DMS153 treated with DMSO at 0.1 percent for 48 hours (cell line): ENCODE measurements around the gene POLR1H.

ENCODE experiments used
- DNase-seq: peaks from one replicate; lab custom pipeline; 2025; ENCODE audit not compliant: unreplicated experiment; lab: John Stamatoyannopoulos, UW

POLR1H gene

GRCh38 chr6:30061858-30062458 lies 893 bp downstream of the POLR1H start:
- DNase-seq: no peak

DNA sequence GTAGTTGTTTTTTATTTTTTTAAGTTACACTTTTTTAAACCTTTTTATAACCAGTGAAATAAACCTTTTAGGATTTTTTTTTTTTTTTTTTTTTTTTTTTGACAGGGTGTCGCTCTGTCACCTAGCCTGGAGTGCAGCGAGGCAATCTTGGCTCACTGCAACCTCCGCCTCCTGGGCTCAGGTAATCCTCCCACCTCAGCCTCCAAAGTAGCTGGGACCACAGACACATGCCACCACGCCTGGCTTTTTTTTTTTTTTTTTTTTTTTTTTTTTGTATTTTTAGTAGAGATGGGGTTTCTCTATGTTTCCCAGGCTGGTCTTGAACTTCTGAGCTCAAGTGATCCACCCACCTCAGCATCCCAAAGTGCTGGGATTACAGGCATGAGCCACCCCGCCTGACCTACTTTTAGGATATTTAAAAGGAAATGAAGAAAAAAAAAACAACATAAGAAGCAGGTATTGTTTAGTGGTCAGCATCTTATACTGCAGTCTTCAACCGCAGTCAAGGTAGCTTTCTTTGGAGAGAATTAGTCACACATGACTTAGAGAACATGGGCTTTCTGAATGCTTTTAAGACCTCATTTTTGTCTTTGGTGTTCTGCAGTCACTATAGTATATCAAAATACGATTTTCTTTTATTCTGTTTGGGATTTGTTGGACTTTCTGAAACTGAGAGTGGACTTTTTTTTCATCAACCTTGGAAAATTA lies 1.6 kb downstream of the POLR1H start:
- DNase-seq: no peak

GRCh38 chr6:30063315-30063714 lies 2.2 kb downstream of the POLR1H start:
- DNase-seq: no peak

GRCh38 chr6:30066082-30066481 lies 5.0 kb downstream of the POLR1H start:
- DNase-seq: no peak

GRCh38 chr6:30066577-30067459 lies 5.8 kb downstream of the POLR1H start, which contains the start of gene PPP1R11:
Gene PPP1R11 (plus strand): TSS chr6:30067198. CDS start chr6:30067411, 213 bp downstream.
- DNase-seq: peak; percentile 95

- no peak for DNase-seq
These were observed 6.5 kb downstream of the POLR1H start for GRCh38 chr6:30067460-30068139.

DNA sequence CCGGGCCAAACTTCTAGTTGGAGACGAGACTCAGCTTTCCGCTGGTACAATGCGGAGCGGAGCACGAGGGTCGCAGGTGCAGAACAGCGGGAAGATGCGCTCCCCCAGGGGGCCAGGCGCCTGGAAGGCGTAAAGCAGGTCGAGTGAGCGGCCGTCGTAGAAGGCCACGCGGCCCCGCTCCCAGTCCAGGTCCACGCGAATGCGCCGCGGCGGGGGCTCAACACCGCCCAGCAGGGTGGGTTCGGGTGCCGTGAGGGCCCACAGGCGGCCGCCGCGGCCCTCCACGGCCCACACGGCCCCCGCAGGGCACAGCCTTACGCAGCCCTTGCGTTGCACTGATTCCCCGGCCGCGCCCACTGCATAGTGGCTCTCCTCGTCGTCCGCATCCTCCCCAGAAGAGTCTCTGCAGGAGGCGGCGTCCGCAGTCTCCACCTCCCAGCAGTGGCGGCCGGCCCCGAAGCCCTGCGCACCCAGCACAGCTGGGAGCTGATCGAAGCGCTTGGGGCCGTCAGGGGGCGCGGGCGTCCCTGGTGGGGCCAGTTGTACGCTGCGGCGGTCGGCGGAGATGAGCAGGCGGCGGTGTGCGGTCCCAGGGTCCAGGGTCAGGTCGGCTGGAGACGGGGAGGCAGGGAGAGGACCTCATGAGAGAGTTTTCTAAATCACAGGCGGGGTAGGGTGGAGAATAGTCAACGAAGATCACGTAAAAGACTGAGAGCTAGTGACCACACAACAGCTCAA lies 10.2 kb downstream of the POLR1H start:
- DNase-seq: no peak

GRCh38 chr6:30071858-30072257 lies 10.8 kb downstream of the POLR1H start:
- no peak for DNase-seq

- no peak for DNase-seq
These were observed 12.6 kb downstream of the POLR1H start for GRCh38 chr6:30073489-30074235.

DNA sequence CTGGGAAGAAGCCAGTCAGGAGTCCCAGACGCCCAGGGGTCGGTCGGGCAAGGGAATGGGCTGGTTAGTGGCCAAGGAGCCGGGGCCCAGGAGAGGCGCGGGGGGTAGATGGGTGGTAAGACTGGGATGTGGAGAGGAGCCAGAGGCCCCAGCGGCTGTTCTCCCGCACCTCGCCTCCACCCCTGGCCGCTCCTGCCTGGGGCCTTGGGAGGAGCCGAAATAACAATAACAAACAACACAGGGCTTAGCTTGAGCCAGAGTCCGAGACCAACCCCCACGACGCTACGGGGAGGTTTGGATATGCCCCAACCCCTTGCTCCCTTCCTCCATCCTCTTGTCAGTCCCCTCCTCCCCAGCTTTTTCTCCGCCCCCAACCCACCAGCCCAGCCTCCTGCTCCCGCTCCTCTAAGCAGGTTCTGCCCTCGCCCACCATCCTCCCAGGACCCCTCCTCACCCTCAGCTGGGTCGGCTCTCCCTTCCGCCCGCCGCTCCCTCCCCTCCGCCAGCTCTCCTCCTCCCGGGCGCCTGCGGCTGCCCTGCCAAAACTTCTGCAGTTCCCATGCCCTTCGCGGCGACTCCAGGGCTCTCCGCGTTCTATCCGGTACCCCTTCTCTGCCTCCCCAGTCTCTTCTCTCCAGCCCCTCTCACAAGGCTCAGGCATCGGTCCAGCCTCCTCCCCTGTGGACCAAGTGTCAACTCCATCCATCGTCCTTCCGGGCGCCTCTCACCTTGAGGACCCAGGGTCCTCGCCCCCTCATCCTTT lies 13.4 kb downstream of the POLR1H start:
- DNase-seq: no peak

DNA sequence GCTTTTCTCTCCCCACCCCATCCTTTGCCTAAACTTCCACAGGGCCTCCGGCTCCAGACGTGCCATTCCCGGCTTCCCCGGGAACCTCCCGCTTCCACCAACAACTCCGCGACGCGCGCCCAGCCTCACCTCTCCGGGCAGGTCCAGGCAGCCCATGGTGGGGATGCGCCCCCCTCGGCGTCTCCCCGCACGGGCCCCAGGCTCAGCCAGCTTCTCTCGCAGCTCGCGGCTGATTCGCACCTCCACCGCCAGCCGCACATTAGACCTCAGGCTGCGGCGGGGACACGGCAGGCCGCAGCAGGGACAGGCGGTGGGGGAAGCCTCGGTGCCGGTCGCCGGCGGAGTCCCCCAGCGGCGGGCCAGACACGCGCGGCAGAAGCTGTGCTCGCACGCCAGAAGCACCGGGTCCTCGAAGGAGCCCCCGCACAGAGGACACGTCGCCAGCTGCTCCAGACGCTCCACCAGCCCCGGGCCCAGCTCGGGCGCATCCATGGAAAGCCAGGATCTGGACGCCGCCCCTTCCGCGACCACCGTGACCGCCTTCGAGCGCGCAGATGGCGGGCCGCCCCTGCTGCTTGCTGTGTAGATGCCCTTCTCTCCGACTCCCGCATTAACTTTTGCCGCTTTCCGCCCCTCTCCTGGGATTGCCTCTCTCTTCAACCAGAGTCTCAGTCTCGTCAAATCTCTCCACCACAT lies 14.2 kb downstream of the POLR1H start, which contains the start of gene RNF39:
TSS of gene RNF39 (minus strand) at position 676 of the 696 bp plus-strand sequence. CDS start at position 492, 184 bp downstream.
- no peak for DNase-seq

DNA sequence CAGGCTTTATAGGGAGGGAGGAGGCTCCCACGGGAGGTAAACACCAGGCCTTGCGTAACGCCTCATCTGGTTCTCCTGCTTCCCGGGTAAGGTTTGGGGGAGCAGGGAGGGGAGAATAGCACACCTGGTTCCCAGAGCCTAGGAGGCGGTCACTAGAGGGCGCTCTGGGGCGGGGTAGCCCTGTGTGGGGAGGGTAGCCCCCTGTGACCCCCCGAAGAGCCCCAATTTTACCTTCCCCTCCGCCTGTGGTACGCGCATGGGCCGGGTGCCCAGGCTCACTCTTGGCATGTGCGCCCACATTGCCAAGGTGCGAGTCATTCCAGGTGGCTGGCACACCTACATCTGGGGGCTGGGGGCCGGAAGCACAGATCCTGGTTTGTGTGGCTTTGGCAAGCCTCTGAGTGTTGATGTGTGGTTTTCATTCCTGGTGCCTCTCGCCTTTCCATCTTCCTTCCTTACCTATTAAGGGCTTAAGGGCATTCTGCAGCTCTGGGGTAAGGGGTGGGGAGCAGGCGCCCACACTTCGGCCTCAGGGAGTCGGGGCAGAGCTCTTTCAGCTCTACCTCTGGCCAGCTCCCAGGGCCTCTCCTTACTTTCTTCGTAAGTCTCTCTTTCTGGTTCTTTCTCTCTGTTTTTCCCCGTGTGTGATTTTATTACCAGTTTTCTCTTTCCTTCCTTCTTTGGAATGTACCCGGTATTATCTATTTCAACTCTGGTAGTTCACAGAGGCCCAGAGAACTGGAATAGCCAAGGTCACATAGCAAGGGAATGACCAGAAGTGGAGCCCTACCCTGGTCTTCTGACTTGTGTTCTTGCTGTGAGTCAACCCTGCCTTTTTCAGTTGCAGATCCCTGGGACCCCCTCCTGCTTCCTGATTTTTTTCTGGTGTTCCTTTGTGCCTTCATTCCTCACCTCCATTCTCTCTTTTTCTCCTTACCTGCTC lies 15.0 kb downstream of the POLR1H start:
- no peak for DNase-seq

DNA sequence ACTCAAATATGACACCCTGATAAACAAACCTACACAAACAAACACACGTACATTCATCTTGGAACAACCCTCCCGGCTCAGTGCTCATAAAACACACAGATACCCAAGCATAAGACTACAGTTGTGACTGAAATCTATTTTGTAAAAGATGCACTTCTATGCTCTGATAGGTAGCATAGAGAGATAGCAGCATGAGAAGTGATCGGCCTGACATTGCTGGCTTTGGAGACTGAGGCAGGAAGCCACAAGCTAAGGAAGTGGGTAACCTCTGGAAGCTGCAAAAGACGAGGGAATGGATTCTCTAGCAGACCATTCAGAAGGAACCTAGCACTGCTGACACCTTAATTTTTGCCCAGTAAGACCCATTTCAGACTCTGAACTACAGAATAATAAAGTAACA lies 16.2 kb downstream of the POLR1H start:
- DNase-seq: no peak

DNA sequence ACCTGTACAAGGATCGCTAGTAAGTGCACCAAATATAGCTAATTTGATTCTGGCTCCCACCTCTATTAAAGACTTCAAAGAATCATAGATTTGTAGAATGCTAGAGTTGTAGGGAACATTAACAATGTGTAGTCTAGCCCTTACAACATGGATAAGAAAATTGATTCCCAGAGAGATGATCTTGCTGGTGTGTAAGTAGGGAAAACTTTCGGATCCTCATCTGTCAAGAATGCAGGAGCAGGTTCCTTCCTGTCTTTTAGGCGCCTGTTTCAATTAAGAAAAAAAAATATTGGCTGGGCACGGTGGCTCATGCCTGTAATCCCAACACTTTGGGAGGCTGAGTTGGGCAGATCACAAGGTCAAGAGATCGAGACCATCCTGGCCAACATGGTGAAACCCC lies 26.8 kb downstream of the POLR1H start:
- no peak for DNase-seq

GRCh38 chr6:30091577-30092381 lies 30.7 kb downstream of the POLR1H start:
- DNase-seq: no peak

- no peak for DNase-seq
These were observed 31.9 kb downstream of the POLR1H start for GRCh38 chr6:30092852-30093543.
